Measurements from ENCODE around the gene UBE4B. TPM values are rescaled to one million over a fixed set of nuclear protein-coding genes. Genes with fewer than 3 reads are reported as not detected.

The UBE4B gene
- total and polyA plus RNA-seq, 2 of the 13 experiments (the other 11 are each of a cell fraction or from before 2014, with no cell fraction given): 15.2 to 24.8 TPM

DNA sequence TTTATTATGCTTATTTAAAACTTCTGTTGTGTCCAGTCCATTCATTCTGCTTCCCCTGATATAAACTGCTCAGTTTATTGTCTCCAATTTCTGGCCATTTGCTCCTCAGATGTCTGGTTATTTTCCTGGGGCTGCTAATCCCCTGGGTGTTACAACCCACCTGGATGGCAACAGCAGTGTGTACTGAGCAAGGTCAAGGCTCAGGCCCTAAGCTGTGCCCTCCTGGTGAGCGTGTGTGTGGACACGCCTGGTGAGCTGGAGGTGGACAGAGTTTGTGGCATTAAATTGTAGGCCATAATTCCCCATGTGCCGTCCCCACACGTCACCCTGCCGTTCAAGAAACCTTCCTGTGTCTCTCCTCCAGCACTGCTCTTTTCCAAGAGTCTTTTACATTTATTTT, 159.5 kb downstream of the UBE4B start (continued):
- TF ChIP-seq KDM2A (CRISPR knock-in tag; IDR thresholded peaks at IDR 0.05; ENCODE audit: borderline replicate concordance, low read depth) (peak; percentile 9; the same call in 1 of the 2 replicates), RARA (CRISPR knock-in tag; IDR thresholded peaks at IDR 0.05) (peak; percentile 40; the same call in 1 of the 2 replicates), ZNF543 (CRISPR knock-in tag; IDR thresholded peaks at IDR 0.05) (no peak), ZFX (CRISPR knock-in tag; IDR thresholded peaks at IDR 0.05; ENCODE audit: low read depth) (peak; percentile 38), SCMH1 (CRISPR knock-in tag; IDR thresholded peaks at IDR 0.05; ENCODE audit: borderline replicate concordance) (no peak), GPN1 (CRISPR knock-in tag; IDR thresholded peaks at IDR 0.05; ENCODE audit: borderline replicate concordance) (no peak), NR2F6 (IDR thresholded peaks at IDR 0.05) (0 out of 2 replicates have a peak, but pooled peaks have one; percentile 15), NR2F6 (CRISPR knock-in tag; IDR thresholded peaks at IDR 0.05) (no peak), MEIS1 (CRISPR knock-in tag; IDR thresholded peaks at IDR 0.05; ENCODE audit: borderline replicate concordance) (no peak), ZNF430 (CRISPR knock-in tag; IDR thresholded peaks at IDR 0.05) (no peak)
- TF ChIP-seq, protein P1, sequence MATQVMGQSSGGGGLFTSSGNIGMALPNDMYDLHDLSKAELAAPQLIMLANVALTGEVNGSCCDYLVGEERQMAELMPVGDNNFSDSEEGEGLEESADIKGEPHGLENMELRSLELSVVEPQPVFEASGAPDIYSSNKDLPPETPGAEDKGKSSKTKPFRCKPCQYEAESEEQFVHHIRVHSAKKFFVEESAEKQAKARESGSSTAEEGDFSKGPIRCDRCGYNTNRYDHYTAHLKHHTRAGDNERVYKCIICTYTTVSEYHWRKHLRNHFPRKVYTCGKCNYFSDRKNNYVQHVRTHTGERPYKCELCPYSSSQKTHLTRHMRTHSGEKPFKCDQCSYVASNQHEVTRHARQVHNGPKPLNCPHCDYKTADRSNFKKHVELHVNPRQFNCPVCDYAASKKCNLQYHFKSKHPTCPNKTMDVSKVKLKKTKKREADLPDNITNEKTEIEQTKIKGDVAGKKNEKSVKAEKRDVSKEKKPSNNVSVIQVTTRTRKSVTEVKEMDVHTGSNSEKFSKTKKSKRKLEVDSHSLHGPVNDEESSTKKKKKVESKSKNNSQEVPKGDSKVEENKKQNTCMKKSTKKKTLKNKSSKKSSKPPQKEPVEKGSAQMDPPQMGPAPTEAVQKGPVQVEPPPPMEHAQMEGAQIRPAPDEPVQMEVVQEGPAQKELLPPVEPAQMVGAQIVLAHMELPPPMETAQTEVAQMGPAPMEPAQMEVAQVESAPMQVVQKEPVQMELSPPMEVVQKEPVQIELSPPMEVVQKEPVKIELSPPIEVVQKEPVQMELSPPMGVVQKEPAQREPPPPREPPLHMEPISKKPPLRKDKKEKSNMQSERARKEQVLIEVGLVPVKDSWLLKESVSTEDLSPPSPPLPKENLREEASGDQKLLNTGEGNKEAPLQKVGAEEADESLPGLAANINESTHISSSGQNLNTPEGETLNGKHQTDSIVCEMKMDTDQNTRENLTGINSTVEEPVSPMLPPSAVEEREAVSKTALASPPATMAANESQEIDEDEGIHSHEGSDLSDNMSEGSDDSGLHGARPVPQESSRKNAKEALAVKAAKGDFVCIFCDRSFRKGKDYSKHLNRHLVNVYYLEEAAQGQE (IDR thresholded peaks at IDR 0.05; ENCODE audit: borderline replicate concordance in 1 of 2, low read depth in 1 of 2, low read length in 2 of 2): no peak

DNA sequence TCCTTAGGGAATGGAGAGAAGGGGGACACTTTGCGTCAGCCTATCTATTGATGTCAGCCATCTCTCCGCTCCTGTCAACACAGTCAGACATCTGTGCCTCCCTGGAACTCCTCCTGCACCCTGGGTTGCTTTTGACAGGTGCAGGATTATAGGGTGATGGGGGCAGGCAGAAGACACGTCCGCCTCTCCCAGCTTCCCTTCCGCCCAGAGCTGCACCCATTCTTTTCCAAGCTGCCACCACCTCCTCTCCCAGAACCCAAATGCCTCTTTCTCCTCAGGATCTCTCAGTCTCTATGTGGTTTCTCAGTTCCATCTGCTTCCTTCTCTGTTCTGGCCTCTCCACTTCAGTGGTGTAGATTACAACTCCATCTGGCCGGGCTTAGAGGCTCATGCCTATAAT, 160.5 kb downstream of the UBE4B start:
- Histone ChIP-seq H3K27ac (ENCODE audit: extremely low read length, insufficient read depth, low read length) (no peak overlapping the region), H3K79me2 (ENCODE audit: insufficient read depth, low read length) (no peaks in the 10 kb centered on the region), H2AFZ (ENCODE audit: low read length) (no peak overlapping the region), H3K4me2 (ENCODE audit: low read depth, low read length) (no peak overlapping the region), H3K27me3 (ENCODE audit: control insufficient read depth in 1 of 2, insufficient read depth in 2 of 2, low read length in 2 of 2) (no peaks in the 10 kb centered on the region), H4K20me1 (ENCODE audit: insufficient read depth, low read length) (no peaks in the 10 kb centered on the region), H3K4me1 (ENCODE audit: insufficient read depth, low read length) (peaks cover 41% of the 10 kb centered on the region), H3K4me3 (replicated peaks in 1 of 3; ENCODE audit: insufficient read depth in 1 of 3, low read depth in 2 of 3, low read length in 3 of 3) (no peak overlapping the region), H3K9me3 (ENCODE audit: low read length) (no peaks in the 10 kb centered on the region), H3K36me3 (replicated peaks in 1 of 2; ENCODE audit: control insufficient read depth in 1 of 2, insufficient read depth in 2 of 2, low read length in 2 of 2) (no peaks in the 10 kb centered on the region), H3K9ac (ENCODE audit: insufficient read depth, low read depth, low read length) (no peak overlapping the region)
- no TSS peak for BruUV-seq (replicated peaks)
- DNase-seq (ENCODE audit: low spot score): no peak
- ATAC-seq: no peak; the same call in 2 of the 3 replicates
- no peak for FAIRE-seq
- ChIA-PET CTCF (ENCODE audit: low intra/inter-chr PET ratio, low total read pairs) (no interaction called here), POLR2A (interaction anchor here (1.2 kb wide), 1 partner anchor 17 kb away, joined by 3 read pairs; the partner anchor contains the start of gene KIF1B)
- 59% methylated on average over 6 of the region's 6 CpGs for WGBS (ENCODE audit: low lambda C conversion rate)
- TF ChIP-seq, protein P2, sequence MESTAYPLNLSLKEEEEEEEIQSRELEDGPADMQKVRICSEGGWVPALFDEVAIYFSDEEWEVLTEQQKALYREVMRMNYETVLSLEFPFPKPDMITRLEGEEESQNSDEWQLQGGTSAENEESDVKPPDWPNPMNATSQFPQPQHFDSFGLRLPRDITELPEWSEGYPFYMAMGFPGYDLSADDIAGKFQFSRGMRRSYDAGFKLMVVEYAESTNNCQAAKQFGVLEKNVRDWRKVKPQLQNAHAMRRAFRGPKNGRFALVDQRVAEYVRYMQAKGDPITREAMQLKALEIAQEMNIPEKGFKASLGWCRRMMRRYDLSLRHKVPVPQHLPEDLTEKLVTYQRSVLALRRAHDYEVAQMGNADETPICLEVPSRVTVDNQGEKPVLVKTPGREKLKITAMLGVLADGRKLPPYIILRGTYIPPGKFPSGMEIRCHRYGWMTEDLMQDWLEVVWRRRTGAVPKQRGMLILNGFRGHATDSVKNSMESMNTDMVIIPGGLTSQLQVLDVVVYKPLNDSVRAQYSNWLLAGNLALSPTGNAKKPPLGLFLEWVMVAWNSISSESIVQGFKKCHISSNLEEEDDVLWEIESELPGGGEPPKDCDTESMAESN (CRISPR knock-in tag; conservative IDR thresholded peaks at IDR 0.05): no peak
- no peak for TF ChIP-seq SATB2 (CRISPR knock-in tag; IDR thresholded peaks at IDR 0.05)
- intact Hi-C loops (cut with micrococcal nuclease; ENCODE audit: unreplicated experiment) (no loop called here), in situ Hi-C loops (cut with HindIII; ENCODE audit: extremely low pct_ligation_motif_present, low pct_unique_long_range_greater_than_20kb) (no loop called here)

Measured in HepG2 (cell line).